Activated CD4-positive, alpha-beta T cell treated with anti-CD3 and anti-CD28 coated beads, Interleukin-2, amount 50 U/mL, for 48 hours (primary cell): ENCODE measurements around the gene PILRA.
"Not testable (repeated sequence)": the region's sequence is repeated elsewhere in the genome, so short reads cannot be mapped to it uniquely, and the experiment has no call there.

Experiments
- DNase-seq, 2 experiments: peaks; one replicate each; pipeline ENCODE4 v3.0.0-alpha.2; 2020

Gene PILRA

GRCh38 chr7:100435401-100436304 lies 62.4 kb downstream of the PILRA start:
- DNase-seq = peak; percentile 45 to 53

GRCh38 chr7:100437150-100438100 lies 64.1 kb downstream of the PILRA start:
- no peak for DNase-seq

GRCh38 chr7:100438172-100438571 lies 64.9 kb downstream of the PILRA start:
- no peak for DNase-seq

GRCh38 chr7:100438731-100439130 lies 65.4 kb downstream of the PILRA start:
- not testable (repeated sequence) for DNase-seq

- not testable (repeated sequence) for DNase-seq
Measured at GRCh38 chr7:100439244-100439643, 66.0 kb downstream of the PILRA start.

GRCh38 chr7:100441641-100442535 lies 68.6 kb downstream of the PILRA start:
- DNase-seq = no peak

- DNase-seq = no peak
Measured at GRCh38 chr7:100443096-100443840, 70.0 kb downstream of the PILRA start.

GRCh38 chr7:100444311-100445278 lies 71.3 kb downstream of the PILRA start:
- no peak for DNase-seq

GRCh38 chr7:100446040-100446439 lies 72.8 kb downstream of the PILRA start:
- no peak for DNase-seq

- DNase-seq = not testable (repeated sequence)
Measured at GRCh38 chr7:100447363-100447762, 74.1 kb downstream of the PILRA start.

GRCh38 chr7:100449190-100449795 lies 76.0 kb downstream of the PILRA start:
- no peak for DNase-seq
